IPS DF 6.9 (cell line): ENCODE data around the gene MEGF11.
"Not testable (repeated sequence)": the region's sequence is repeated elsewhere in the genome, so short reads cannot be mapped to it uniquely, and the experiment has no call there.

ENCODE experiments used
- DNase-seq: peaks from one replicate; pipeline ENCODE4 v3.0.0-alpha.2; 2013; ENCODE audit warnings: low read depth, low spot score
- H3K27ac ChIP-seq: one replicate; pipeline ENCODE4 v1.5.1; 2013; ENCODE audit warnings: low read length, control low read depth
- H3K27me3 ChIP-seq: 2 replicates; pipeline ENCODE4 v1.6.1; 2013; ENCODE audit warnings: mild to moderate bottlenecking, low read length; ENCODE audit not compliant: control insufficient read depth, insufficient read depth
- H3K36me3 ChIP-seq: 2 replicates; pipeline ENCODE4 v1.6.1; 2013; ENCODE audit warnings: low read length; ENCODE audit not compliant: control insufficient read depth, insufficient read depth
- H3K4me1 ChIP-seq: 2 replicates; pipeline ENCODE4 v1.6.1; 2013; ENCODE audit warnings: low read length; ENCODE audit not compliant: control insufficient read depth, insufficient read depth
- H3K4me3 ChIP-seq: 2 replicates; pipeline ENCODE4 v1.5.1; 2013; ENCODE audit warnings: mild to moderate bottlenecking, low read length
- H3K9me3 ChIP-seq: 2 replicates; pipeline ENCODE4 v1.6.1; 2013; ENCODE audit warnings: low read length, inconsistent platforms; ENCODE audit not compliant: control insufficient read depth, insufficient read depth
- WGBS: extraction: QIAGEN DNeasy Blood & Tissue Kit; methylation state at CpG from one replicate; pipeline ENCODE4 v1.1.7; 2013; ENCODE audit warnings: mixed read lengths, missing lambda C conversion rate; ENCODE audit not compliant: insufficient read length, insufficient coverage; 5-methylcytosine and 5-hydroxymethylcytosine counted together

The MEGF11 gene

GRCh38 chr15:65885668-65886218, 367.8 kb downstream of the MEGF11 start:
- DNase-seq: no peak
- H3K27ac ChIP-seq: no peak overlapping the region
- no peaks in the 10 kb centered on the region for H3K27me3 ChIP-seq
- no peaks in the 10 kb centered on the region for H3K4me1 ChIP-seq
- H3K36me3 ChIP-seq: no peaks in the 10 kb centered on the region
- no peak overlapping the region for H3K4me3 ChIP-seq
- WGBS: no CpG with 5 or more reads among the region's 4 CpGs
- H3K9me3 ChIP-seq: no peaks in the 10 kb centered on the region

DNA sequence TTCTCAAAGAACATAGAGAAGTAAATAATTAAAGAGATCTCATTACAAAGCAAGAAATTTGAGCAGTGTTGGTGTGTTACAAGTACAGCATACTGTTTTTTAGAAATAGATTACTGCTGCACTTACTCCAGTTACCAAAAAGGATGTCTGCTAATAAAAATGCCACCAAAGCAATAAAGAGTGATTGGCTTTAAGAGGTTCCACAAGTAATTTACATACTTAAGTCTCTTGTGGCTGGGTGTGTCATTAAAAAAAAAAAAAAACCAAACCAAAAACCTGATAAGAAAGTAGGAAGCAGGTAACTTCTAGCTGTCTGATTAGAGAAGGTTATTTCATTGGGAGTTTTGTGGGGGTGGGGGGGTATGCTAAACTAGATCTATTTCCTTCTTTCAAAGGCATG, 369.0 kb downstream of the MEGF11 start:
- no peak for DNase-seq
- H3K4me3 ChIP-seq: no peak overlapping the region
- no peaks in the 10 kb centered on the region for H3K27me3 ChIP-seq
- no peak overlapping the region for H3K27ac ChIP-seq
- no peaks in the 10 kb centered on the region for H3K9me3 ChIP-seq
- H3K36me3 ChIP-seq: no peaks in the 10 kb centered on the region
- H3K4me1 ChIP-seq: no peaks in the 10 kb centered on the region

DNA sequence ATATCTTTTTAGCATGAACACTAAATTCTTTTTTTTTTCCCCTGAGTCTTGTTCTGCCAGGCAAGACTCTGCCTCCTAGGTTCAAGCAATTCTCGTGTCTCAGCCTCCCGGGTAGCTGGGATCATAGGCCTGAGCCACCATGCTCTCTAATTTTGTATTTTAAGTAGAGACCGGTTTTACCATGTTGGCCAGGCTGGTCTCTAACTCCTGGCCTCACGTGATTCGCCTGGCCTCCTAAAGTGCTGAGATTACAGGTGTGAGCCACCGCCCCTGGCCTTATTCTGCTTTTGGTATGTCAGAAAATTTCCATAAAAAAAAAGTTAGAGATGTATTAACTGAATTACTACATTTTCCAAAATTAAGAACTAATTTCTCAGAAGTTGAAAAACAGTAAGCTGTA, 370.0 kb downstream of the MEGF11 start:
- Histone ChIP-seq H3K27me3 (no peaks in the 10 kb centered on the region), H3K4me1 (no peaks in the 10 kb centered on the region), H3K36me3 (no peaks in the 10 kb centered on the region), H3K9me3 (no peaks in the 10 kb centered on the region), H3K4me3 (no peak overlapping the region), H3K27ac (no peak overlapping the region)
- no peak for DNase-seq
- no CpG with 5 or more reads among the region's 6 CpGs for WGBS

GRCh38 chr15:65881766-65882434, 371.6 kb downstream of the MEGF11 start:
- WGBS: no CpG with 5 or more reads among the region's 3 CpGs
- H3K9me3 ChIP-seq: no peaks in the 10 kb centered on the region
- no peaks in the 10 kb centered on the region for H3K4me1 ChIP-seq
- no peak overlapping the region for H3K27ac ChIP-seq
- no peak overlapping the region for H3K4me3 ChIP-seq
- H3K27me3 ChIP-seq: no peaks in the 10 kb centered on the region
- H3K36me3 ChIP-seq: peaks cover 3% of the 10 kb centered on the region; the same call in 1 of the 2 replicates
- no peak for DNase-seq

DNA sequence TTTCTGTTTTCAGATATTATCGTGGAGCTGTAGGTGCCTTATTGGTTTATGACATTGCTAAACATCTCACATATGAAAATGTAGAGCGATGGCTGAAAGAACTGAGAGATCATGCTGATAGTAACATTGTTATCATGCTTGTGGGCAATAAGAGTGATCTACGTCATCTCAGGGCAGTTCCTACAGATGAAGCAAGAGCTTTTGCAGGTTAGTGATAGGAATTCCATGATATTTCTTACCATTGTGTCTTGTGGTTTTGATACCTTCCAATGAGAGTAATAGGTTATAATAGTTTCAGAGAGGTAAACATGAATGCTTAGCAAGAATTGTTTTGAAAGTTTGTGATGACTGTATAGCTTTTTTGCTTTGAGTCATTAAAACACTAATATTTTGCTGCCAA, 375.8 kb downstream of the MEGF11 start:
- no peaks in the 10 kb centered on the region for H3K4me1 ChIP-seq
- WGBS: no CpG with 5 or more reads among the region's 3 CpGs
- no peak for DNase-seq
- H3K4me3 ChIP-seq: no peak overlapping the region
- H3K27me3 ChIP-seq: no peaks in the 10 kb centered on the region
- peaks cover 3% of the 10 kb centered on the region; the same call in 1 of the 2 replicates for H3K36me3 ChIP-seq
- no peak overlapping the region for H3K27ac ChIP-seq
- no peaks in the 10 kb centered on the region for H3K9me3 ChIP-seq

- H3K27ac ChIP-seq: no peak overlapping the region
- no peaks in the 10 kb centered on the region for H3K4me1 ChIP-seq
- no peaks in the 10 kb centered on the region for H3K9me3 ChIP-seq
- H3K4me3 ChIP-seq: no peak overlapping the region
- peaks cover 3% of the 10 kb centered on the region; the same call in 1 of the 2 replicates for H3K36me3 ChIP-seq
- WGBS: no CpG with 5 or more reads among the region's 1 CpG
- no peak for DNase-seq
- no peaks in the 10 kb centered on the region for H3K27me3 ChIP-seq
Observed at GRCh38 chr15:65875458-65875857, 378.1 kb downstream of the MEGF11 start.

GRCh38 chr15:65873256-65873655, 380.3 kb downstream of the MEGF11 start:
- DNase-seq: no peak
- no peaks in the 10 kb centered on the region for H3K27me3 ChIP-seq
- no peaks in the 10 kb centered on the region for H3K9me3 ChIP-seq
- no peak overlapping the region for H3K27ac ChIP-seq
- H3K4me1 ChIP-seq: no peaks in the 10 kb centered on the region
- peaks cover 3% of the 10 kb centered on the region; the same call in 1 of the 2 replicates for H3K36me3 ChIP-seq
- no peak overlapping the region for H3K4me3 ChIP-seq

DNA sequence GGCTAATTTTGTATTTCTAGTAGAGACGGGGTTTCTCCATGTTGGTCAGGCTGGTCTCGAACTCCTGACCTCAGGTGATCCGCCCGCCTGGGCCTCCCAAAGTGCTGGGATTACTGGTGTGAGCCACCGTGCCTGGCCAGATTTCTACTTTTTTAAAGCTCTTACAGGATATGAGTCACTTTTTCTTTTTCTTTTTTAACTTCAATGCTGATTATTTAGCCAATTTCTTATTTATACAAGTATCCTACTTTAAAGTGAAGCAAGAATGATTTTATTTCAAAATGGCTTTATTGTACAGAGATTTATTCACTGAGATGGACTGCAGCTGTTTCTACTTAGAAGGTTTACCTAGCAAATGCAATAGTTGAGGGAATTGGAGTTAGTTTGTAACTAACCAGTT, 381.0 kb downstream of the MEGF11 start:
- not testable (repeated sequence) for H3K36me3 ChIP-seq, DNase-seq, H3K27ac ChIP-seq, H3K4me3 ChIP-seq, H3K9me3 ChIP-seq, H3K4me1 ChIP-seq, H3K27me3 ChIP-seq
- WGBS: no CpG with 5 or more reads among the region's 5 CpGs

- DNase-seq, H3K27ac ChIP-seq, H3K9me3 ChIP-seq, H3K27me3 ChIP-seq, H3K4me1 ChIP-seq, H3K36me3 ChIP-seq, H3K4me3 ChIP-seq: not testable (repeated sequence)
- WGBS: no CpG with 5 or more reads among the region's 9 CpGs
Observed at GRCh38 chr15:65871886-65872285, 381.7 kb downstream of the MEGF11 start.

- Histone ChIP-seq H3K36me3 (no peaks in the 10 kb centered on the region), H3K9me3 (no peaks in the 10 kb centered on the region), H3K27ac (no peak overlapping the region), H3K4me3 (peak overlapping the region; percentile 85; the same call in 1 of the 2 replicates), H3K27me3 (no peaks in the 10 kb centered on the region), H3K4me1 (no peaks in the 10 kb centered on the region)
- no CpG with 5 or more reads among the region's 2 CpGs for WGBS
- no peak for DNase-seq
Observed at GRCh38 chr15:65870889-65871533, 382.5 kb downstream of the MEGF11 start.
